Erythroblast (primary cell): Measurements from ENCODE around the gene ELF2.

ENCODE experiments used
- GATA1 ChIP-seq: IDR thresholded peaks from 2 replicates; pipeline ENCODE4 v1.6.1; 2011; ENCODE audit warnings: low read depth, mild to moderate bottlenecking, control low read depth, low read length, moderate library complexity
- POLR2A ChIP-seq: IDR thresholded peaks from 2 replicates; pipeline ENCODE4 v1.6.1; 2011; ENCODE audit warnings: mild to moderate bottlenecking, low read length

DNA sequence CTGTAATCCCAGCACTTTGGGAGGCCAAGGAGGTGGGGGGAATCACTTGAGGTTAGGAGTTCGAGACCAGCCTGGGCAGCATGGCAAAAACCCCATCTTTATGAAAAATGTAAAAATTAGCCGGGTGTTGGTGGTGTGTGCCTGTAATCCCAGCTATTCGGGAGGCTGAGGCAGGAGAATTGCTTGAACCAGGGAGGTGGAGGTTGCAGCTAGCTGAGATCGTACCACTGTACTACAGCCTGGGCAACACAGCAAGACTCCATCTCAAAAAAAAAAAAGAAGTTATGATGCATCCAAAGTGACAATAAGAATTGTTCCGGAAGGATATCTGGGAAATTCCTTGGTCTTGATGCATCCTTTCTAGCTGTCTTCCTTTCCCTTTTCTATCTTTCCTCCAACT, 154.2 kb downstream of the ELF2 start:
- TF ChIP-seq POLR2A (no peak), GATA1 (no peak)
